GM21447 (cell line): ENCODE data around the gene GGACT.
"Not testable (repeated sequence)": the region's sequence is repeated elsewhere in the genome, so short reads cannot be mapped to it uniquely, and the experiment has no call there.

ENCODE experiments used
- ATAC-seq: cut with Tn5 transposase; IDR thresholded peaks from one replicate; pipeline ENCODE4 v1.9.1; 2021; ENCODE audit not compliant: unreplicated experiment

GGACT gene

DNA sequence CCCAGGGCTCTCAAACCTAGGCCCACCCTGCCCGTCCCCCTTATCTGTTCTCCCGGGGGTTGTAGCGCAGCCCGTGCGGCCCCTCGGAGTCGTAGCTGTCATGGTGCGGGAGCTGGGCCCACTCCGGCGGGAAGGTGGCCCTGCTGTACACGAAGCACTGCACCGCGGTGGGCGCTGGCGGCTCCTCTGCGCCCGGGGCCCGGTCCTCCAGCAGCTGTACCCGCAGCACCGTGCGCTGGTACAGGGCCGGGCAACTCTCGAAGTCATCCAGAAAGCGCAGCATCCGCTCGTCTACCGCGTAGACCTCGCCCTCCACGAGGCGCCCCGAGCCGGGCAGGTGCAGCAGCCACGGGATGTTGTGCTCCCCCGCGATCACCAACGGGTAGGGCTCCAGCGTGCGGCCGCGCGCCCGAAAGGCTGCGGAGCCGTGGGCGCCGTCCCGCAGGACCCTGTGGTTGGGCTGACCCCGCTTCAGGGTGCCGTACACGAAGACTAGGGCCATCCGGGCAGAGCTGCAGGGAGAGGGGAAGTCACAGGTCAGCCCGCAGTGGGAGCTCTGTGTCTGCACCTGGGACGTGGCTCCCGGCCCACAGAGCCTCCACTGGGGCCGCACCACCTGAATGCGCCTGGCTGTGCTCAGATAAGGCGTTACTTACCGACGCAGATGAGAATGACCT is 56.4 kb downstream of the GGACT start:
- ATAC-seq = no peak

DNA sequence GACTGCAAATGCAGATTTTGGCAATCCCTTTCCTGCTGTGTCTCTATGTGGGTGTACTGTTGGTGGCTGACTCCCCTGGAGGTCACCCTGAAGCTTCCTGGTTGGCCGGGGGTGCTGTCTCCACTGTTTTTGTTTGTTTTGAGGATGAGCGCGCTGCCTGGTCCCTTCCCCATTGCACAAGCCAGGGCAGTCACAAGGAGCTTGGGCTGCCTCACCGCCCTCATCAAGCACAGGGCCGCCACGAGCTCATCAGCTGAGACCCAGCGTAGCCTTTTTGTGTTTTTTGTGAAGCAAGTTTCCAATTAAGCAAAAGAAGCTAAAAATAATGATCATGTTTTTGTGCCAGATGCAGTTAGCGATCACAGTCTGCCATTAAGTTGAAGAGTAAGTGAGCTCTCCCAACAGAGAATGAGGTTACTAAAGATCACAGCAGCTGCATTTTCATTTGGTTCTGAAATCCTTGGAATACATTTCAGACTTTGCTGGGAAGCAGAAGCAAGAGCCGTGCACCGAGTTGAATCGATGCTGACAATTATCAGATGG is 57.8 kb downstream of the GGACT start:
- ATAC-seq = no peak

- no peak for ATAC-seq
Measured at GRCh38 chr13:100529666-100530377, 58.8 kb downstream of the GGACT start.

DNA sequence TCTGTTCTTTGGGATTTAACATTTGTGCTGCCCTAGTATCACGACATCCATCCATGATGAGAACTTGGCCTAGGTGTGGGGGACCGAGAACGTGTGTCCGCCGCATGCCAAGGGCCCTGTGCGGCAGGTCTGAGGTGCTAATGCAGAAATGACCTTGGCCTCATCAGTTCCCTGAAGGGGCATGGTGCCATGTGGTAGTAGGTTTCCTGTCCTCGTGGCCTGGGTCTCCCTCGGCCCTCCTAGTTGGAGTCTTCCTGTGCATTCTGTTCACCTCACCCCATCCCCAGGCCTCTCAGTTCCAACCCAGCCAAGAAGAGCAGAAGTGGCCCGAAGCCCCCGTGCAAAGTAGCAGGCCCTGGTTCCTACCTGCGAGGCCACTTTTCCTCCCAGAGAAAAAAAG is 59.8 kb downstream of the GGACT start:
- no peak for ATAC-seq

DNA sequence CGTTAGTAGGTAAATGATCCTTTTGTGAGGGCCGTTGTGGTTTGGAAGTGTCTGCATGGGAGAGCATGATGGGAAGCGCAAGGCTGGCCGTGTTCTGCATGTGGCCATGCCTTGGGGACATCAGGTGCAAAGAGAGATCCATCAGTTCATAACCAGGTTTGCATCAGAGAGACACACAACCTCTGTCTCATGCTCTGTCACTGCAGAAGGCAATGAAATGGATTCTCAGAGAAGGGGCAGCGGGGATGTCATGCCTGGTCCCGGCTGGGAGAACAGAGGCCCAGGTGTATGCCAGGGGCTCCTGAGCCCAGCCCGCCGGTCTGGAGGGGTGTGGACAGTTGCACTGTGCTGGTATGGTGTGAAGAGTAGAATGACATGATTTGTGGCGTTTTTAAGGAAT is 60.2 kb downstream of the GGACT start:
- no peak for ATAC-seq

GRCh38 chr13:100527644-100528043 is 60.9 kb downstream of the GGACT start:
- no peak for ATAC-seq

DNA sequence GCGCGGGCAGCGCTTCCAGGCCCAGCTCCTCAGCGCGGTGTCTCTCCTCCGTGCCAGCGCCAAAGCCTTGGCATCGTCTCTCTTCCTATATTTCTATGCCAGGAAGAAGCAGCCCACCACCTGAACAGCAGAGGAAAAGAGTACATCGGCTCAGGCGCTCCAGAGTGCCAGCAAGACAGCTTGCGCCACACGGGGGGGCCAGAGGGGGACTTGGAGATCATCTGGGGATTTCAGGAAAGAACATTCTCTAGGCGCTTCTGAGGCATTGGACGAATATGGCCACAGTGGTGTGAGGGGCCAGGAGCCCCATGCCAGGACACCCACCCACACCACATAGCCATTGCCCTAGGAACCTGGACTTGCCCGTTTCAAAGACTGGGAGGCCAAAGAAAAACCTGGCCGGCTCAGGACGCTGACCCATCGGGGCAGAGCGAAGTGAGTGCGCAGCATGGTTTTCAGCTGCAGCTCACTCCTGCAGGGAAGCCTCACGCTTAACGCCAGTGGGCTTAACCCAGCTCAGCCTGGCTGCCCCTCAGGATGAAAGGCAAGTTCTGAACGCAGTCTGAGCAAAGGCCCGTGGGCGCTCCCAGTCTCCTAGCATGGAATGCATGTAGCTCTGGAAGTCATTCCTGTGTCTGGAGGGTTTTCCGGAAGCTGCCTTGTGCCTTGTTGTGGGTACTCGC is 62.1 kb downstream of the GGACT start:
- ATAC-seq = no peak

GRCh38 chr13:100525453-100526317 is 62.9 kb downstream of the GGACT start:
- no peak for ATAC-seq

DNA sequence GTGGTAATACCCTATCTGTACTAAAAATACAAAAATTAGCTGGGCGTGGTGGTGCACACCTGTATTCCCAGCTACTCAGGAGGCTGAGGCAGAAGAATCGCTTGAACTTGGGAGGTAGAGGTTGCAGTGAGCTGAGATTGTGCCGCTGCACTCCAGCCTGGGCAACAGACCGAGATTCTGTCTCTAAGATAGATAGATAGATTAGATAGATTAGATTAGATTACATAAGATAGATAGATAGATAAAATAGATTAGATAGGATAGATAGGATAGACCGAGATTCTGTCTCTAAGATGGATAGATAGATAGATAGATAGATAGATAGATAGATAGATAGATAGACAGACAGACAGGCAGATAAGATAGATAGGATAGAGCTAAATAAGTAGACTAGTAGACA is 63.9 kb downstream of the GGACT start:
- ATAC-seq = not testable (repeated sequence)

GRCh38 chr13:100523981-100524386 is 64.6 kb downstream of the GGACT start:
- no peak for ATAC-seq

GRCh38 chr13:100523411-100523810 is 65.2 kb downstream of the GGACT start:
- no peak for ATAC-seq

DNA sequence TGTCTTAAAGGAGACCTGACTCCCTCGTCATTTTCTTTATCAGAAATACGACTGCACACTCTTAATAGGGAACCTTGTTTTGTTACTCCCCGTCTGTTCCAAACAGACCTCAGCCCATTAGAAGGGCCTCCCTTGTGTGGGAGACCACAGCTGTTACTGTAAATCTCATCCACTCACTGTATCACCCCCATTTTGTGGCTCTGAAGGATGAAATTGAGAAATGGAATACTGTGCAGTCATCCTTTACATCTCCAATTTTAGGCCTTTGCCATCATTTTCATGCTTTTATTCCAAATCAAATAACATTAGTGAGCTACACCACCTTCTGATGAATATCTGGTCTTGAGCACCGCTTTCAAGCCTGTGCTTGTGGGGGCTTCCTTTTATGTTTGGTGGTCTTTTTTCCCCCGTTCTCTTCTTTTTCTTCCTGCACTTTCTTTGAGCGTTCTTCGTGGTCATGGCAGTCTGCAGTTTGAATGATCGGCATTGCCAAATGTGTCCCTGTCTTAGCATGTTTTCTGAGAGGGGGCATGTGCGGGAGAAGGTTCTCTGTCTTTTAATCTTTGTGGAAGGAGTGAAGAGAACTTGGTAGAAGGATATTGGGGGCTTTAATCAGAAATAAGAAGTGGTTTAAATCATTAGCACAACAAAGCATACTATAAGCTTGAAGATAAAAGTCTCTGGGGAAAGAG is 65.8 kb downstream of the GGACT start:
- no peak for ATAC-seq

DNA sequence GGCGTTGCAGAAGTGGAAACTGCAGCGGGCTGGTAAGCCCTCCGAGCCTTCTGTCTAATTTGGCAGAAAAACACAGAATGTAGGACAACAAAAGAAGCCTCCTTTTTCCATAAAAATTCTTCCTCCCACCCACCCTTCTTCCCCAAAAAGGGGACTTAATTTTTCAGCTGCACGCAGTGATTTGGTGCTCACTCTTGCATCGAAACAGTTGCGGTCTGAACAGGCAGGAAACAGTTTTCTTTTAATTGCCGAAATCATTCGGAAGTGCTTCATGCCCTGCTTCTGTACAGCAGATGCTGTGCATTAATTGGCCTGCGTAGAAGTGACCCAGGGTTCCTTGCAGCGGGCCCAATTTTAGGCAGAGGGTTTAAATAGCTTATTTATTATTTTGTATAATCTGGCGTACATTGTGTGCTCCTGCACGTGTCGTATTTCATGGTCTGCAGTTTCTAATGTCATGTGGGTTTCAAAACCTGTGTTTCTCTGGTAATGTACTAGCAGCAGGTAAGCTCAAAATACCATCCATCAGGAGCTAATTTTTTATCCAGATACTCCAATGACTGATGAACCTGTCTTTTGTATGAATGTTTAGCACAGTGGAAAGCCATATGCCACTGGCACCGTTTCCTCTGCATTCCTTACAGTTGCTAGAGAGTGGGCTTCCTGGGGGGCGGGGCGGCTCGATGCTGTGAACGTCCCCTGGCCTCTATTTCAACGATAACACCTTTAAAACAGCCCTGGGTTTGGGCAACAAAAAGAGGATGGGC is 66.6 kb downstream of the GGACT start:
- no peak for ATAC-seq

DNA sequence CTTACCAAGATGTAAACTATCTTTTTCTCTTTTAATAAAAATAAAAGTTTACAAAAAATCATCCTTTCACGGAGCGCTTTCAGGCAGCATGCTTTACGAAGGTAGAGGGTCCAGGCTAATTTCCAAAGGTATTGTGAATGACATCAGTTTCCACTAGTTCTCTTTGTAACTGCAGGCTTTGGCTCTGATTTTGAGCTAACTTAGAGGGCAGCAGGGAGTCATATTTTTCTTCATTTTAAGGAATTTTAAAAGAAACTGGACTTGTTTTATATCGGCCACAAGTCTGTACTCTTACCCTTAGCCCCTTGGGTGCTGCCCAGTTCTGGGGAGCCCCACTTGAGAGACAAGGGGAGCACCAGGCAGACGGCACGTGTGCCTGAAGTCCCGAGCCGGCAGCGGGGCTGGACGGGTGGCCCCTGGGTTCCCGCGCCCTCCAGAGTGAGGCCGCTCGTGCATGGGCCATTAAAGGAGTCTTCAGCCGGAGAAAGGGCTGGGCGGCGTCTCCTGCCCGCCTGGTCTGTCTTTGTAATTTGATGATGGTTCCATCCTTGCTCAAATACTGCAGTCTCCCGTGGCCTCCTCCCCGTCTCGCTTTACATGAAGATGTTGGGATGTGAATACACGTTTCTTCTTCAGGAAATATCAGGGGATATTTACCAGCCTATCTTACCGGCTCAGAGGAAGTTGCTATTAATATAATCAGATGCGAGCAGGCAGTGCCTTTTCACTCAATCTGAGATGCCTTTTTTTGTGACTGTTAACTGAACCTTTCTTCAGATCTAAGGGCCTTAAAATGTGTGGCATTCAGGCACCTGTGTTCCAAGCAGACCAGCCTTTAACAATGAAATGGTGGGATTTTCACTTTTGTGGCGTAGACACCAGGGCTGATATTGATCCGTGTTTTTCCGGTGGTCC is 67.4 kb downstream of the GGACT start:
- no peak for ATAC-seq

DNA sequence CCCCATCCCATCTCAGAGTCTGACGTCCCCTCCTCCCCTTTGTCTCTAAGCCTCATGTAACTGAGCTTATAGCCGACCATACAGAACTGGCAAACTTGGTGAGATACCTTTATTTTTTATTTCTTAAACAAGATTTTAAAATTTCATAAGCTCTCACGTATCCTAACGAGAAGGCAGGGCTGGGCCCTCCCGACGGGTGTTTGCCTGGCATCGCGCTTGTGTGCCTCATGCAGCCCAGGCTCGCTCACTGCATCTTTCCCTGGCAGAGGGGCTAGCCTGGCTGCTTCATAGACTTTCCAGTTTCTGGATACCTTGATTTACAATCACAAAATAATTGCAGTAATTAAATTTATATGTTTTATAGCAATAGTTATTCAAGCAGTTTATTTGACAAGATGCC is 69.0 kb downstream of the GGACT start:
- ATAC-seq = no peak

DNA sequence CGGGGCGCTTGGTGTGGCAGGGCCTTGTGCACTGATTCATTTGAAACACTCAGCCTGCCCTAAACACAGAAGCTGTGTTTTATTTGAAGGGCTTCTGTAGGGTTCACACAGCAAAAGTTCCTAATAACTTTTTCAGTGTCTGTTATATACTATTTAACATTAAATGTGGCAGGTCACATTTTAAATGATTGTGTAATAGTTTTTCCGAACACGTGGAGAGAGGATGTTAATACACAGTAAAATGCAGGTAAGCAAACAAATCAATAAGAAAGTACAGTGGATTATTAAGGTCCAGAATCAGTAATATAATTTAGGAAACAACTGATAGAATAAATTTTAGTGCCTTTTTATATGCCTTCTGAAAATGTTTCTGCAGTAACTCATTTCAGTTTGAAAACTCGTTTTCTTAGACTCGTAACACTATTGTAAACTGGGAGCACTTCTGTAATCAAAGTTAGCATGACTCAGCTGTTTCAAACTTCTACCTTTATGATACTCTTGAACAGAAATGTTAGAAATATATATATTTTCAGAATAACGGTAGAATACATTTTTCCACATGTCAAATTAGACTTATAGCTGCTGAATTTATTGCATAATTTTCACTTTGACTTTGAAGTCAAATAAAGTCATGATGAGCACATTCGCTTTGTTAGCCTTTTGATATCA is 70.1 kb downstream of the GGACT start:
- no peak for ATAC-seq

DNA sequence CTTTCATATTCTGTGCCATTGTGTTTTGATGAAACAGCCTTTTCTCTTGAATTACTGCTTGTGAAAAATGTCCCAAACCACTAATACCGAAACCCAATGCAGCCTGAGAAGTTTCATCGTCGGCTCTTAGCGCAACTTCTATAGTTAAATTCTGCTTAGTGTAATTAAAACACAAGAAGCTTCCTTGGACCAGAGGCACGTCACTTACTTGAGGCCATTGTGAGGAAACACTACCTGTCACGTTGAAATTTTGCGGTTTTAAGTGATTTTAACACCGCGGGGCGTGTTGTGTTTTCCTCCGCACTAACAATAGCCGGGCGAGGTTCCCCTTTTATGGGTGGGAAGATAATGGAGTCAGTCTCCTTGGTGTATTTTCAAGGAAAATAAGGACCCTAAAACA is 70.9 kb downstream of the GGACT start:
- ATAC-seq = no peak

GRCh38 chr13:100517135-100517534 is 71.5 kb downstream of the GGACT start:
- ATAC-seq = no peak
